ENCODE data around the gene DCAF5. TPM values are rescaled to one million over a fixed set of nuclear protein-coding genes. Genes with fewer than 3 reads are reported as not detected.

The DCAF5 gene
- total and polyA plus RNA-seq, 2 of the 13 experiments (the other 11 are each of a cell fraction or from before 2014, with no cell fraction given): 13.4 to 31.6 TPM

DNA sequence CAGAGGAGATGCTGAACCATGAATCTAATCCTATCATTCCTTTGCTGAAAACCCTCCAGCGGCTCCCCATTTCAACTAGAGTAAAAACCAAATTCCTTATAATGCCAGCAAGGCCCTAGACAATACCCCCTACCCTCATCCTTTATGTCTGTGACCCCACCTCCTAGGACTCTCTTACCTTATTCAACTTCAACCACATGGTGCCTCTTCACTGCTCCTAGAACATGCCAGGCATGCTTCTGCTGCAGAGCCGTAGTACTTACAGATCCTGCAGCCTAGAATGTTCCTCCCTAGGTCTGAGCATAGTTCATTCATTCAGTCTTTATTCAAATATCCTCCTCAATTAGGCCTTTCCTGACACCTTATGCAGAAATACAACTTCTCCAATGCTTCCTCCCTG lies 54.9 kb downstream of the DCAF5 start:
- peaks cover 39% of the 10 kb centered on the region for H3K4me1 ChIP-seq (ENCODE audit: insufficient read depth, low read length)
- FAIRE-seq: no peak
- H3K27me3 ChIP-seq (ENCODE audit: control insufficient read depth in 1 of 2, insufficient read depth in 2 of 2, low read length in 2 of 2): no peaks in the 10 kb centered on the region
- no peak overlapping the region for H3K4me2 ChIP-seq (ENCODE audit: low read depth, low read length)
- H3K36me3 ChIP-seq (replicated peaks in 1 of 2; ENCODE audit: control insufficient read depth in 1 of 2, insufficient read depth in 2 of 2, low read length in 2 of 2): peaks cover 0 to 3% of the 10 kb centered on the region in 2 experiments; a peak in 2 of 5 replicates
- no peak overlapping the region for H3K9ac ChIP-seq (ENCODE audit: insufficient read depth, low read depth, low read length)
- intact Hi-C loops (cut with micrococcal nuclease; ENCODE audit: unreplicated experiment) (no loop called here), in situ Hi-C loops (cut with HindIII; ENCODE audit: extremely low pct_ligation_motif_present, low pct_unique_long_range_greater_than_20kb) (no loop called here)
- POLR2A ChIA-PET: no interaction called here
- no peaks in the 10 kb centered on the region; the same call in 1 of the 2 replicates for H4K20me1 ChIP-seq (ENCODE audit: insufficient read depth, low read length)
- no peak for TF ChIP-seq MEIS2 (CRISPR knock-in tag; IDR thresholded peaks at IDR 0.05)
- no peak for TF ChIP-seq KMT2B (CRISPR knock-in tag; IDR thresholded peaks at IDR 0.05)
- TF ChIP-seq NCOA1 (CRISPR knock-in tag; IDR thresholded peaks at IDR 0.05): no peak
- no peak overlapping the region for H2AFZ ChIP-seq (ENCODE audit: low read length)
- no peak for DNase-seq (ENCODE audit: low spot score)
- H3K9me3 ChIP-seq (ENCODE audit: low read length): no peaks in the 10 kb centered on the region
- ATAC-seq: no peak
- H3K27ac ChIP-seq (ENCODE audit: extremely low read length, insufficient read depth, low read length): no peak overlapping the region
- no peak overlapping the region for H3K4me3 ChIP-seq (replicated peaks in 1 of 3; ENCODE audit: insufficient read depth in 1 of 3, low read depth in 2 of 3, low read length in 3 of 3)
- CTCF ChIA-PET (ENCODE audit: low intra/inter-chr PET ratio, low total read pairs): no interaction called here
- 100% methylated on average over 2 of the region's 2 CpGs for WGBS (ENCODE audit: low lambda C conversion rate)
- no peaks in the 10 kb centered on the region for H3K79me2 ChIP-seq (ENCODE audit: insufficient read depth, low read length)
- BruUV-seq (replicated peaks): no TSS peak

DNA sequence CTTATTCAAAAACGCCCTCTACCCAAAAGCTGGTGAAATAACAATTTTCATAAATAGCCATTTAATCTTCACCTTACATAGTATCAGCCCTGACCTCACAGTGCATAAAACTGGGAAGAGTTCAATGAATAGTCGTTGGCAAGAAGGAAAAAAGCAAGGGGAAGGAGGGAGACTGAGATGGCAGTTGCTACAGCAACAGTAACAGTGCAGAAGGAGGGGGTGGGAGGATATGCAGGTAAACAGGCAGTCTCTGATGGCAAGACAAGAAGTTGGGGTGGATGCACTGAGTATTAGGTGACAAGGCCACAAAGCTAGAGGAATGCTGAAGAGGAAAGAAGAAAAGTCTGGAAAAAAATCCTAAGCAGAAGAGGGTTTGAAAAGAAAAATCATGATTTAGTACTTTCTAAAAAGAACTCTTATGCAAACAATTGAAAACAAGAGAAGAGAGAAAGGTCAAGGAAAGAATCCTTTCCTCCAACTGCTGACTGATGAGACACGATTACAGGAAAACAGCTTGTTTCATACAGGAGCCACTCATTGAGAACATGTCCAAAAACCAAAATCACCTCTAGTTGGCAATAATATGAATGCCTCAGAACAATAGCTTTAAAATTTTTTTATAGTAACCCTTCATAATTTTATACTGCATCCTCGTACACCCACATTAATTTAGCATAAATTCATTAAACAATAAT lies 56.0 kb downstream of the DCAF5 start:
- FAIRE-seq: no peak
- BruUV-seq (replicated peaks): no TSS peak
- no peak overlapping the region for H3K9ac ChIP-seq (ENCODE audit: insufficient read depth, low read depth, low read length)
- H3K27me3 ChIP-seq (ENCODE audit: control insufficient read depth in 1 of 2, insufficient read depth in 2 of 2, low read length in 2 of 2): no peaks in the 10 kb centered on the region
- no peak for DNase-seq (ENCODE audit: low spot score)
- no peak overlapping the region for H3K4me3 ChIP-seq (replicated peaks in 1 of 3; ENCODE audit: insufficient read depth in 1 of 3, low read depth in 2 of 3, low read length in 3 of 3)
- H3K27ac ChIP-seq (ENCODE audit: extremely low read length, insufficient read depth, low read length): no peak overlapping the region
- no peak for TF ChIP-seq FOXP1 (IDR thresholded peaks at IDR 0.05)
- no peak for TF ChIP-seq FOXP1 (CRISPR knock-in tag; IDR thresholded peaks at IDR 0.05)
- no peak for TF ChIP-seq HCFC1 (IDR thresholded peaks at IDR 0.05; ENCODE audit: low read depth, low read length)
- TF ChIP-seq, protein P1, sequence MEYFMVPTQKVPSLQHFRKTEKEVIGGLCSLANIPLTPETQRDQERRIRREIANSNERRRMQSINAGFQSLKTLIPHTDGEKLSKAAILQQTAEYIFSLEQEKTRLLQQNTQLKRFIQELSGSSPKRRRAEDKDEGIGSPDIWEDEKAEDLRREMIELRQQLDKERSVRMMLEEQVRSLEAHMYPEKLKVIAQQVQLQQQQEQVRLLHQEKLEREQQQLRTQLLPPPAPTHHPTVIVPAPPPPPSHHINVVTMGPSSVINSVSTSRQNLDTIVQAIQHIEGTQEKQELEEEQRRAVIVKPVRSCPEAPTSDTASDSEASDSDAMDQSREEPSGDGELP (IDR thresholded peaks at IDR 0.05; ENCODE audit: borderline replicate concordance, low read depth): no peak
- CTCF ChIA-PET (ENCODE audit: low intra/inter-chr PET ratio, low total read pairs): no interaction called here
- no peaks in the 10 kb centered on the region for H3K9me3 ChIP-seq (ENCODE audit: low read length)
- H2AFZ ChIP-seq (ENCODE audit: low read length): no peak overlapping the region
- POLR2A ChIA-PET: no interaction called here
- ATAC-seq: no peak
- no peak overlapping the region for H3K4me2 ChIP-seq (ENCODE audit: low read depth, low read length)
- H3K36me3 ChIP-seq (replicated peaks in 1 of 2; ENCODE audit: control insufficient read depth in 1 of 2, insufficient read depth in 2 of 2, low read length in 2 of 2): peaks cover 0 to 2% of the 10 kb centered on the region in 2 experiments; a peak in 2 of 5 replicates
- 89% methylated on average over 4 of the region's 4 CpGs for WGBS (ENCODE audit: low lambda C conversion rate)
- peaks cover 42% of the 10 kb centered on the region for H3K4me1 ChIP-seq (ENCODE audit: insufficient read depth, low read length)
- intact Hi-C loops (cut with micrococcal nuclease; ENCODE audit: unreplicated experiment) (no loop called here), in situ Hi-C loops (cut with HindIII; ENCODE audit: extremely low pct_ligation_motif_present, low pct_unique_long_range_greater_than_20kb) (no loop called here)
- H3K79me2 ChIP-seq (ENCODE audit: insufficient read depth, low read length): no peaks in the 10 kb centered on the region
- H4K20me1 ChIP-seq (ENCODE audit: insufficient read depth, low read length): no peaks in the 10 kb centered on the region

All from HepG2 (cell line).